IMR-90 (cell line): ENCODE data around the gene ETS1. TPM values are rescaled to one million over a fixed set of nuclear protein-coding genes. Genes with fewer than 3 reads are reported as not detected.

ENCODE experiments used
- ATAC-seq: fragments of 200-7000 bp; cut with Tn5 transposase; 2 replicates; pipeline ENCODE4 v1.9.1; 2020; ENCODE audit warnings: low read depth, mild to moderate bottlenecking, moderate library complexity
- Bru-seq: library from RNA; stranded (reverse); fragments of 400-500 nt; gene quantifications from one replicate; lab custom pipeline; 2021; lab: Mats Ljungman, UMichigan
- BruChase-seq, 2 experiments: library from RNA; stranded (reverse); fragments of 400-500 nt; gene quantifications; one replicate each; lab custom pipeline; 2021; lab: Mats Ljungman, UMichigan
- BruUV-seq: library from RNA; stranded (reverse); fragments of 400-500 nt; replicated peaks from 2 replicates; lab custom pipeline; 2021; lab: Mats Ljungman, UMichigan
- CTCF ChIA-PET: fragments of 300-600 bp; formaldehyde crosslinking; extraction: SDS; loops from one replicate; lab custom pipeline; 2021; ENCODE audit warnings: antibody characterized with exemption; lab: Yijun Ruan, JAX
- POLR2A ChIA-PET: fragments of 300-600 bp; sonication (Branson Sonifier 250); formaldehyde crosslinking; loops from one replicate; lab custom pipeline; 2022; ENCODE audit warnings: antibody characterized with exemption; ENCODE audit not compliant: unreplicated experiment; lab: Charles Lee
- DNase-seq: peaks from one replicate; pipeline ENCODE4 v3.0.0; 2013
- H2AFZ ChIP-seq: replicated peaks from 2 replicates; pipeline ENCODE3; 2013; ENCODE audit warnings: low read length, mild to moderate bottlenecking; ENCODE audit not compliant: poor library complexity
- H2AK5ac ChIP-seq: 2 replicates; pipeline ENCODE4 v1.6.1; 2013; ENCODE audit warnings: low read depth, low read length, inconsistent platforms
- H2AK9ac ChIP-seq: replicated peaks from 2 replicates; pipeline ENCODE3; 2013; ENCODE audit warnings: mild to moderate bottlenecking, low read depth, low read length, moderate library complexity; ENCODE audit not compliant: poor library complexity
- H2BK120ac ChIP-seq: 2 replicates; pipeline ENCODE4 v1.6.1; 2013; ENCODE audit warnings: low read depth, low read length, inconsistent platforms
- H2BK15ac ChIP-seq: 3 replicates; pipeline ENCODE4 v1.6.1; 2013; ENCODE audit warnings: low read depth, low read length, inconsistent platforms
- H2BK20ac ChIP-seq: 2 replicates; pipeline ENCODE4 v1.6.1; 2013; ENCODE audit warnings: low read depth, mild to moderate bottlenecking, inconsistent platforms, low read length, moderate library complexity
- H2BK5ac ChIP-seq: 2 replicates; pipeline ENCODE4 v1.6.1; 2013; ENCODE audit warnings: mild to moderate bottlenecking, low read depth, low read length, inconsistent platforms; ENCODE audit not compliant: poor library complexity, severe bottlenecking
- H3K14ac ChIP-seq: replicated peaks from 2 replicates; pipeline ENCODE4 v1.6.1; 2013; ENCODE audit warnings: low read depth, low read length, inconsistent platforms
- H3K18ac ChIP-seq: 2 replicates; pipeline ENCODE4 v1.6.1; 2013; ENCODE audit warnings: low read depth, low read length, control low read depth
- H3K23ac ChIP-seq: 2 replicates; pipeline ENCODE4 v1.6.1; 2013; ENCODE audit warnings: low read depth, low read length, inconsistent platforms
- H3K27ac ChIP-seq: 2 replicates; pipeline ENCODE4 v1.5.1; 2013; ENCODE audit warnings: mild to moderate bottlenecking, control low read depth, low read length; ENCODE audit not compliant: insufficient read depth
- H3K27me3 ChIP-seq: 2 replicates; pipeline ENCODE4 v1.6.1; 2013; ENCODE audit warnings: low read length; ENCODE audit not compliant: control insufficient read depth, insufficient read depth
- H3K36me3 ChIP-seq: 2 replicates; pipeline ENCODE4 v1.6.1; 2013; ENCODE audit warnings: low read length, mixed read lengths; ENCODE audit not compliant: control insufficient read depth, insufficient read depth
- H3K4ac ChIP-seq: 2 replicates; pipeline ENCODE4 v1.6.1; 2013; ENCODE audit warnings: low read depth, low read length, inconsistent platforms
- H3K4me1 ChIP-seq: 2 replicates; pipeline ENCODE4 v1.6.1; 2013; ENCODE audit warnings: low read length, mixed read lengths; ENCODE audit not compliant: control insufficient read depth, insufficient read depth
- H3K4me2 ChIP-seq: 2 replicates; pipeline ENCODE4 v1.6.1; 2013; ENCODE audit warnings: low read depth, mild to moderate bottlenecking, control low read depth, low read length, moderate library complexity
- H3K4me3 ChIP-seq: 2 replicates; pipeline ENCODE4 v1.5.1; 2013; ENCODE audit warnings: low read depth, mild to moderate bottlenecking, control low read depth, low read length, moderate library complexity; ENCODE audit not compliant: insufficient read depth
- H3K56ac ChIP-seq: 2 replicates; pipeline ENCODE4 v1.6.1; 2013; ENCODE audit warnings: low read length, inconsistent platforms; ENCODE audit not compliant: insufficient read depth; ENCODE audit errors: extremely low read depth
- H3K79me1 ChIP-seq, 2 experiments: 2 replicates each; pipeline ENCODE4 v1.6.1; 2013; ENCODE audit warnings: low read length in 2 of 2, inconsistent platforms in 1 of 2, low read depth in 1 of 2
- H3K9ac ChIP-seq: 2 replicates; pipeline ENCODE4 v1.6.1; 2013; ENCODE audit warnings: low read depth, low read length, control low read depth
- H3K9me1 ChIP-seq: 2 replicates; pipeline ENCODE4 v1.6.1; 2013; ENCODE audit warnings: low read length, inconsistent platforms; ENCODE audit not compliant: insufficient read depth
- H3K9me3 ChIP-seq: 2 replicates; pipeline ENCODE4 v1.6.1; 2013; ENCODE audit warnings: low read length; ENCODE audit not compliant: control insufficient read depth, insufficient read depth
- H4K20me1 ChIP-seq: 2 replicates; pipeline ENCODE4 v1.6.1; 2013; ENCODE audit warnings: low read length, inconsistent platforms; ENCODE audit not compliant: insufficient read depth
- H4K5ac ChIP-seq: 2 replicates; pipeline ENCODE4 v1.6.1; 2013; ENCODE audit warnings: mild to moderate bottlenecking, low read depth, low read length, control low read depth
- H4K8ac ChIP-seq, 2 experiments: 2 replicates each; pipeline ENCODE4 v1.6.1; 2013; ENCODE audit warnings: low read depth in 2 of 2, low read length in 2 of 2, control low read depth in 1 of 2, inconsistent platforms in 1 of 2
- H4K91ac ChIP-seq: 2 replicates; pipeline ENCODE4 v1.6.1; 2013; ENCODE audit warnings: low read depth, low read length, inconsistent platforms; ENCODE audit not compliant: insufficient read depth
- BHLHE40 ChIP-seq: fragments of 150-350 bp; IDR thresholded peaks from 2 replicates; pipeline ENCODE4 v1.6.1; 2016; ENCODE audit warnings: mild to moderate bottlenecking, low read depth, low read length
- CEBPB ChIP-seq: IDR thresholded peaks from 2 replicates; pipeline ENCODE4 v1.6.1; 2012; ENCODE audit warnings: low read depth, low read length, improper control_type of control experiment
- CHD1 ChIP-seq: IDR thresholded peaks from 2 replicates; pipeline ENCODE4 v1.6.1; 2012; ENCODE audit warnings: low read depth, low read length, improper control_type of control experiment
- CTCF ChIP-seq: conservative IDR thresholded peaks from 2 replicates; pipeline ENCODE4 v1.5.1; 2012; ENCODE audit warnings: mild to moderate bottlenecking, low read depth, low read length, improper control_type of control experiment
- ELK1 ChIP-seq: fragments of 150-350 bp; IDR thresholded peaks from 2 replicates; pipeline ENCODE4 v1.6.1; 2016; ENCODE audit warnings: low read depth, mild to moderate bottlenecking, low read length, moderate library complexity, borderline replicate concordance
- MAFK ChIP-seq: IDR thresholded peaks from 2 replicates; pipeline ENCODE4 v1.6.1; 2012; ENCODE audit warnings: low read depth, low read length, improper control_type of control experiment
- MAZ ChIP-seq: IDR thresholded peaks from 2 replicates; pipeline ENCODE4 v1.6.1; 2012; ENCODE audit warnings: low read depth, mild to moderate bottlenecking, low read length, improper control_type of control experiment, moderate library complexity, borderline replicate concordance
- MXI1 ChIP-seq: IDR thresholded peaks from 2 replicates; pipeline ENCODE4 v1.6.1; 2012; ENCODE audit warnings: low read depth, mild to moderate bottlenecking, low read length, moderate library complexity, borderline replicate concordance
- NFE2L2 ChIP-seq: fragments of 150-350 bp; IDR thresholded peaks from 2 replicates; pipeline ENCODE4 v1.6.1; 2016; ENCODE audit warnings: low read depth, mild to moderate bottlenecking, low read length
- RCOR1 ChIP-seq: IDR thresholded peaks from 2 replicates; pipeline ENCODE4 v1.6.1; 2012; ENCODE audit warnings: mild to moderate bottlenecking, low read length, improper control_type of control experiment; ENCODE audit not compliant: insufficient replicate concordance
- SMC3 ChIP-seq: fragments of 150-350 bp; IDR thresholded peaks from 2 replicates; pipeline ENCODE4 v1.6.1; 2016; ENCODE audit warnings: low read depth, mild to moderate bottlenecking, antibody characterized with exemption, low read length, moderate library complexity
- WGBS, 2 experiments: methylation state at CpG; one replicate each; pipeline versions ENCODE4 v1.1.5 to v1.1.7; 2013; ENCODE audit warnings: missing lambda C conversion rate in 2 of 2; ENCODE audit not compliant: insufficient read length in 1 of 2; ENCODE audit errors: extremely low coverage in 2 of 2; 5-methylcytosine and 5-hydroxymethylcytosine counted together
- dilution Hi-C: fragments of 300-500 bp; cut with HindIII; formaldehyde crosslinking; loops from one replicate; pipeline ENCODE4 v1.14.3; 2018; ENCODE audit warnings: low sequenced_read_pairs; ENCODE audit not compliant: unreplicated experiment
- in situ Hi-C: fragments of 300-500 bp; cut with MboI; formaldehyde crosslinking; loops from 3 replicates; pipeline ENCODE4 v1.14.3; 2019; ENCODE audit warnings: low sequenced_read_pairs, inconsistent platforms, mixed read lengths
- intact Hi-C: fragments of 100-400 bp; cut with micrococcal nuclease; formaldehyde crosslinking; loops from 2 replicates; pipeline ENCODE4 v1.10.0; 2022
- long read RNA-seq: library from polyadenylated mRNA; unstranded; transcript quantifications from one replicate; pipeline ENCODE4 v2.0.0, GENCODE V29; 2021; ENCODE audit not compliant: unreplicated experiment
- polyA plus RNA-seq, 3 experiments: library from polyadenylated mRNA; depleted of rRNA; stranded (reverse); fragments of >200 nt; gene quantifications; 2 replicates each; pipeline ENCODE4 v1.2.3, GENCODE V29; 2012; ENCODE audit warnings: low replicate concordance in 1 of 3
- total RNA-seq: library from RNA; depleted of rRNA; stranded (reverse); fragments of >200 nt; gene quantifications from 2 replicates; pipeline ENCODE4 v1.2.3, GENCODE V29; 2012; rRNA removed
- TF ChIP-seq, protein P1 (sequence below): fragments of 150-350 bp; IDR thresholded peaks from 2 replicates; pipeline ENCODE4 v1.6.1; 2017; ENCODE audit warnings: mild to moderate bottlenecking, antibody characterized with exemption, low read length, low read depth

Gene ETS1
- 56.3 and 60.3 TPM in 2 replicates for total RNA-seq
- polyA plus RNA-seq (2012; rRNA removed), result 41.2 and 43.6 TPM in 2 replicates
- polyA plus RNA-seq (2012; cell fraction: cytosol; rRNA removed), result 19.0 and 24.4 TPM in 2 replicates
- polyA plus RNA-seq (2012; cell fraction: nucleus; rRNA removed; ENCODE audit: low replicate concordance), result 13.4 and 42.1 TPM in 2 replicates
- Bru-seq, nascent RNA, result percentile 87 among the genes with signal in this experiment
- percentile 49 among the genes with signal in this experiment for BruChase-seq, experiment 1, labeled RNA remaining after a 6-hour chase
- BruChase-seq, experiment 2, labeled RNA remaining after a 2-hour chase, result percentile 64 among the genes with signal in this experiment
- long read RNA-seq, partial matches to known transcripts, result 0 of 9 reads
- long read RNA-seq, other reads (novel, unspliced or antisense), result 6 of 9 reads

GRCh38 chr11:128587415-128587814 is at the start of gene ETS1:
TSS of gene ETS1 (minus strand) at chr11:128587558. CDS start at chr11:128573130, 14,428 bp downstream.
- Histone ChIP-seq H3K27me3 (peaks cover 4% of the 10 kb centered on the region; the same call in 1 of the 2 replicates), H3K79me1 (no peaks in the 10 kb centered on the region), H3K4me3 (no peak within 1 kb of the TSS), H2BK120ac (no peak within 1 kb of the TSS), H3K4me2 (peak within 1 kb of the TSS; percentile 80), H3K56ac (no peak within 1 kb of the TSS), H3K9ac (no peak within 1 kb of the TSS), H4K8ac (no peak within 1 kb of the TSS), H4K91ac (no peak within 1 kb of the TSS), H3K4ac (0 out of 2 replicates have a peak within 1 kb of the TSS, but pooled peaks have one; percentile 4), H3K18ac (no peak within 1 kb of the TSS), H2AK5ac (peak within 1 kb of the TSS; percentile 51), H3K36me3 (no peaks in the 10 kb centered on the region), H3K9me1 (peaks cover 2% of the 10 kb centered on the region; the same call in 1 of the 2 replicates), H4K20me1 (no peaks in the 10 kb centered on the region), H3K9me3 (no peaks in the 10 kb centered on the region), H2AK9ac (no peak within 1 kb of the TSS), H2AFZ (no peak within 1 kb of the TSS), H2BK15ac (no peak within 1 kb of the TSS), H4K5ac (no peak within 1 kb of the TSS), H3K27ac (no peak within 1 kb of the TSS), H3K14ac (no peak within 1 kb of the TSS), H3K4me1 (peaks cover 4% of the 10 kb centered on the region), H2BK5ac (no peak within 1 kb of the TSS), H2BK20ac (no peak within 1 kb of the TSS), H3K23ac (no peak within 1 kb of the TSS)
- TF ChIP-seq, protein P1, sequence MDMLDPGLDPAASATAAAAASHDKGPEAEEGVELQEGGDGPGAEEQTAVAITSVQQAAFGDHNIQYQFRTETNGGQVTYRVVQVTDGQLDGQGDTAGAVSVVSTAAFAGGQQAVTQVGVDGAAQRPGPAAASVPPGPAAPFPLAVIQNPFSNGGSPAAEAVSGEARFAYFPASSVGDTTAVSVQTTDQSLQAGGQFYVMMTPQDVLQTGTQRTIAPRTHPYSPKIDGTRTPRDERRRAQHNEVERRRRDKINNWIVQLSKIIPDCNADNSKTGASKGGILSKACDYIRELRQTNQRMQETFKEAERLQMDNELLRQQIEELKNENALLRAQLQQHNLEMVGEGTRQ, result no peak
- TF ChIP-seq MAZ, result no peak
- no peak for TF ChIP-seq ELK1
- TF ChIP-seq NFE2L2, result no peak
- no peak for TF ChIP-seq MXI1
- no peak for TF ChIP-seq CHD1
- TF ChIP-seq SMC3, result no peak
- TF ChIP-seq RCOR1, result no peak
- TF ChIP-seq MAFK, result no peak
- TF ChIP-seq CTCF, result no peak
- TF ChIP-seq BHLHE40, result no peak
- TF ChIP-seq CEBPB, result no peak
- no peak for ATAC-seq
- WGBS, 2 experiments, result no CpG with 5 or more reads among the region's 4 CpGs
- CTCF ChIA-PET, result no interaction called here
- POLR2A ChIA-PET, result no interaction called here
- BruUV-seq, result no TSS peak
- intact Hi-C loops (no loop called here), in situ Hi-C loops (no loop called here), dilution Hi-C loops (no loop called here)
- DNase-seq, result no peak
